MM.1S (cell line): ENCODE results near the gene UTP4.

Experiments used
- DNase-seq: peaks from one replicate; pipeline ENCODE4 v3.0.0-alpha.2; 2015
- H2AFZ ChIP-seq: fragments of 300-600 bp; sonication (generic); 2 replicates; pipeline ENCODE4 v1.6.0; 2016; ENCODE audit warnings: antibody characterized with exemption, low read length
- H3F3A ChIP-seq: fragments of 300-600 bp; sonication (generic); 2 replicates; pipeline ENCODE4 v1.6.1; 2016; ENCODE audit warnings: mild to moderate bottlenecking, antibody characterized with exemption, low read length, moderate library complexity, mixed read lengths; ENCODE audit not compliant: insufficient read depth
- H3K27ac ChIP-seq: fragments of 300-600 bp; sonication (generic); 2 replicates; pipeline ENCODE4 v1.5.1; 2016; ENCODE audit warnings: mild to moderate bottlenecking, low read length
- H3K27me3 ChIP-seq: fragments of 300-600 bp; sonication (generic); replicated peaks from 2 replicates; pipeline ENCODE4 v1.6.0; 2016; ENCODE audit warnings: low read length; ENCODE audit not compliant: insufficient read depth
- H3K36me3 ChIP-seq: fragments of 300-600 bp; sonication (generic); replicated peaks from 2 replicates; pipeline ENCODE4 v1.6.1; 2016; ENCODE audit warnings: mild to moderate bottlenecking, low read length, mixed read lengths; ENCODE audit not compliant: insufficient read depth
- H3K4me1 ChIP-seq: fragments of 300-600 bp; sonication (generic); 2 replicates; pipeline ENCODE4 v1.6.1; 2016; ENCODE audit warnings: low read length, mixed read lengths
- H3K4me2 ChIP-seq: fragments of 300-600 bp; sonication (generic); 2 replicates; pipeline ENCODE4 v1.6.0; 2016; ENCODE audit warnings: low read depth, low read length
- H3K4me3 ChIP-seq: fragments of 300-600 bp; sonication (generic); 2 replicates; pipeline ENCODE4 v1.5.1; 2016; ENCODE audit warnings: low read length, mixed read lengths
- H3K79me2 ChIP-seq: fragments of 300-600 bp; sonication (generic); 2 replicates; pipeline ENCODE4 v1.6.1; 2016; ENCODE audit warnings: mixed run types, low read length, mixed read lengths
- H3K9ac ChIP-seq: fragments of 300-600 bp; sonication (generic); 2 replicates; pipeline ENCODE4 v1.6.1; 2016; ENCODE audit warnings: low read length, mixed read lengths
- H3K9me2 ChIP-seq: fragments of 300-600 bp; sonication (generic); replicated peaks from 2 replicates; pipeline ENCODE4 v1.6.1; 2016; ENCODE audit warnings: mild to moderate bottlenecking, low read length, mixed read lengths; ENCODE audit not compliant: insufficient read depth
- H3K9me3 ChIP-seq: fragments of 300-600 bp; sonication (generic); replicated peaks from 2 replicates; pipeline ENCODE4 v1.6.1; 2016; ENCODE audit warnings: mild to moderate bottlenecking, low read length, mixed read lengths; ENCODE audit not compliant: insufficient read depth
- H4K20me1 ChIP-seq: fragments of 300-600 bp; sonication (generic); 2 replicates; pipeline ENCODE4 v1.6.1; 2016; ENCODE audit warnings: mild to moderate bottlenecking, low read length, moderate library complexity, mixed read lengths; ENCODE audit not compliant: insufficient read depth
- CTCF ChIP-seq: fragments of 300-600 bp; sonication (generic); IDR thresholded peaks from 2 replicates; pipeline ENCODE4 v1.5.1; 2016; ENCODE audit warnings: antibody characterized with exemption, low read length, mixed read lengths
- EZH2 ChIP-seq: fragments of 300-600 bp; sonication (generic); optimal IDR thresholded peaks from 2 replicates; pipeline ENCODE3; 2017; ENCODE audit warnings: low read depth, mild to moderate bottlenecking, antibody characterized with exemption, low read length, mixed read lengths
- EZH2phosphoT487 ChIP-seq: fragments of 300-600 bp; sonication (generic); IDR thresholded peaks from 2 replicates; pipeline ENCODE4 v1.6.1; 2018; ENCODE audit warnings: antibody characterized with exemption, low read length

Gene UTP4

GRCh38 chr16:69188716-69189115 is 56.3 kb downstream of the UTP4 start:
- no peak for TF ChIP-seq EZH2
- TF ChIP-seq EZH2phosphoT487: no peak
- TF ChIP-seq CTCF: no peak
- Histone ChIP-seq H3K9me2 (no peaks in the 10 kb centered on the region), H3K9me3 (no peaks in the 10 kb centered on the region), H3K27ac (no peak overlapping the region), H3K27me3 (no peaks in the 10 kb centered on the region), H3K4me1 (peaks cover 24% of the 10 kb centered on the region), H3K79me2 (peaks cover 47% of the 10 kb centered on the region), H3F3A (peaks cover 21% of the 10 kb centered on the region), H2AFZ (no peak overlapping the region), H3K9ac (peak overlapping the region; percentile 78; the same call in 1 of the 2 replicates), H3K4me2 (peak overlapping the region; percentile 67), H3K4me3 (peak overlapping the region; percentile 89), H3K36me3 (no peaks in the 10 kb centered on the region), H4K20me1 (no peaks in the 10 kb centered on the region)
- DNase-seq: no peak

GRCh38 chr16:69190046-69190588 is 57.7 kb downstream of the UTP4 start:
- no peak for DNase-seq
- Histone ChIP-seq H3K27ac (no peak overlapping the region), H3K4me3 (no peak overlapping the region), H3K79me2 (peaks cover 58% of the 10 kb centered on the region), H3K4me2 (no peak overlapping the region), H3F3A (peaks cover 21% of the 10 kb centered on the region), H3K9me2 (no peaks in the 10 kb centered on the region), H3K9ac (no peak overlapping the region), H3K9me3 (no peaks in the 10 kb centered on the region), H4K20me1 (no peaks in the 10 kb centered on the region), H2AFZ (no peak overlapping the region), H3K4me1 (peaks cover 24% of the 10 kb centered on the region), H3K27me3 (no peaks in the 10 kb centered on the region), H3K36me3 (no peaks in the 10 kb centered on the region)
- no peak for TF ChIP-seq CTCF
- TF ChIP-seq EZH2phosphoT487: no peak
- TF ChIP-seq EZH2: no peak

- no peaks in the 10 kb centered on the region for H4K20me1 ChIP-seq
- H3K79me2 ChIP-seq: peaks cover 58% of the 10 kb centered on the region
- no peak overlapping the region for H3K27ac ChIP-seq
- H3K4me1 ChIP-seq: peaks cover 24% of the 10 kb centered on the region
- H2AFZ ChIP-seq: no peak overlapping the region
- H3K4me2 ChIP-seq: no peak overlapping the region
- TF ChIP-seq CTCF (no peak), EZH2phosphoT487 (no peak)
- H3F3A ChIP-seq: peaks cover 21% of the 10 kb centered on the region
- no peaks in the 10 kb centered on the region for H3K9me2 ChIP-seq
- no peak overlapping the region for H3K4me3 ChIP-seq
- H3K36me3 ChIP-seq: no peaks in the 10 kb centered on the region
- H3K9ac ChIP-seq: no peak overlapping the region
- DNase-seq: no peak
- H3K9me3 ChIP-seq: no peaks in the 10 kb centered on the region
- H3K27me3 ChIP-seq: no peaks in the 10 kb centered on the region
These were observed 58.1 kb downstream of the UTP4 start for GRCh38 chr16:69190598-69190997.
